Stimulated activated CD4-positive, alpha-beta T cell treated with anti-CD3 and anti-CD28 coated beads, Interleukin-2, amount 100 ng/mL, for 4 hours (primary cell): ENCODE results near the gene DPYSL5.
"Not testable (repeated sequence)": the region's sequence is repeated elsewhere in the genome, so short reads cannot be mapped to it uniquely, and the experiment has no call there.

Experiments used
- DNase-seq: peaks from one replicate; pipeline ENCODE4 v3.0.0-alpha.2; 2020; ENCODE audit warnings: low read depth

The DPYSL5 gene

GRCh38 chr2:26875065-26875634 lies 27.2 kb downstream of the DPYSL5 start:
- no peak for DNase-seq

DNA sequence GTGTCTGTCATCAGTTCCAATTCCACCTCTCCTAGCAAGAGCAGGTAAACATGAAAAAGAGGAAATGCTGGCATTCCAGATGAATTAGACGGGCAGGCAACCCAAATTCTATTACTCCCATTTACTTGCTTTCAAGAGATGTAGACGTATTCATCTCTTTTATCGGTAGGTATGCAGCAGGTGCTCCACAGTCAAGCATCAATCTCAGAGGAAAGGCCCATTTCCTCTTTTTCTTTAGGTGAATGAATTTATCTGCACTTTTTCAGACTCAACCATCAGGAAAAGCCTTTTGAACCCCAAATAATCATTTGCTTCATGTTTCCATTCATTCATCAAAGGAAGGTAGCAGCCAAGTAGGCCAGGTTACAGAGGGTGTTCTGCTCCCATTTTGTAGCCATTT lies 27.9 kb downstream of the DPYSL5 start:
- no peak for DNase-seq

GRCh38 chr2:26876260-26876659 lies 28.3 kb downstream of the DPYSL5 start:
- no peak for DNase-seq

DNA sequence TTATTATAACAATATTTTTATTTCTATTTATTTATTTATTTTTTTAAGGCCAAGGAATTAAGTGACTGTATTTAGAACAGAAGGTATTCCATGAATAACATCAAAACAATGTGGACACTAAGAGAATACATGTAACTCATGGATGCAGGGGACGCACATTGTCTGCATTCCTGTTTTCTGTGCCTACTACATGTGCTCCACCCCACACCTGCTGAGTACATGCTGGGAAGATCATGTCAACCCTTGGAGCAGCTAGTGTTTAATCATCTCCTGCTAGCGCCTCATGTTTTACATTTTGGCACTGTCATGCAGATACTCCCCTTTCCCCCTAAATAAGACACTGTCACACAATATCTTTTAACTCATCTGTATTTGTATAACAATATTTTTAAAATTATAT lies 29.3 kb downstream of the DPYSL5 start:
- DNase-seq: no peak

GRCh38 chr2:26880161-26880560 lies 32.2 kb downstream of the DPYSL5 start:
- DNase-seq: no peak

DNA sequence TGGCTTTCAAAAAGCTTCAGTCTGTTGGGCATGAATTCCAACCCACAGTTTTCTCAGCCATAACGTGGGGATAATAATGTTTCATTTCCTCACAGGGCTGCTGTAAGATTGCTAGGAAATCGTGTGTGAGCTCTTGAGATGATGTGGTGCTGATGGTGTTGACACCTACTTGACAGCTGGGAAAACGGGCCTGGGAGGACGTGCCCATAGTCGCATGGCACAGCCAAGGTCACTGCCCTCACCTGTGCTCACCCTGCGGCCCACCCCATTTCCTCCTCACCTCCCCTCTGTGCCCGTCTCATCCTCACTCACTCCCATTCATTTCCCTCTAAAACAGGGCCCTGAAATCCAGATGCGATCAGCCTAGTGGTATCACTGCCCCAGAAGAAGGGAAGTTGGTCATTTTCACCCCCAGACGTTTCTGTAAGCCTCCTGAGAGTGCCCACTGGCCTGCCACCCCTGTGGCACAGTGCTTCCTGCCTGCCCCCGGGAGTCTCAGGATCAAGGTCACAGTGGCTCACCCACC lies 33.0 kb downstream of the DPYSL5 start:
- DNase-seq: no peak

DNA sequence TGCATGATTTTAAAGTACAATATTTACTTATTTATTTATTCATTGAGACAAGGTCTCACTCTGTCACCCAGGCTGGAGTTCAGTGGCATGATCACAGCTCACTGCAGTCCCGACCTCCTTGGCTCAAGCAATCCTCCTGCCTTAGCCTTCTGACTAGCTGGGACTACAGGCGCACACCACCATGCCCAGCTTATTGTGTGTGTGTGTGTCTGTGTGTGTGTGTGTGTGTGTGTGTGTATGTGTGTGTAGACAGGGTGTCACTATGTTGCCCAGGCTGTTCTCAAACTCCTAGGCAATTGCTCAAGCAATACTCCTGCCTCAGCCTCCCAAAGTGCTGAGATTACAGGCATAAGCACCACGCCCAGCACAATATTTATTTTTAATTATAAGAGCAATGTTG lies 34.3 kb downstream of the DPYSL5 start:
- DNase-seq: not testable (repeated sequence)

- DNase-seq: no peak
Measured at GRCh38 chr2:26883956-26884355, 36.0 kb downstream of the DPYSL5 start.

DNA sequence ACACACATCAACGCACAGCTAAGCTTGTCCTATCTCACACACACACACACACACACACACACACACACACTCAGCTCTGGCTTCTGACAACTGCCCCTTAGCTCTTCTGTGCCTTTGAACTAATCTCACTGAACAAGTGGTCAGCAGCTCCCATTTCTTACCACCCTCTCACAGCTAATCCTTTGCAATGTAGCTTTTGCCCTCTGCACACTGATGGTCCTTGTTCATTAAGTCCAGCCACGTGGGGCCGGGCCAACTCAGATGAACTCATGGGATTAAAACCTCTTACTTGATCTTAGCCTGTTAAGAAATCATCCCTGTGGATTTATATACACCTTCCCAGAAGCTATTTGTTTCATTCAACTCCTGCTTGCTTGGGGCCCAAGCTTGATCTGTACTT lies 36.6 kb downstream of the DPYSL5 start:
- DNase-seq: no peak

GRCh38 chr2:26885651-26886329 lies 37.9 kb downstream of the DPYSL5 start:
- no peak for DNase-seq

GRCh38 chr2:26886736-26887135 lies 38.8 kb downstream of the DPYSL5 start:
- DNase-seq: no peak

GRCh38 chr2:26887151-26887550 lies 39.2 kb downstream of the DPYSL5 start:
- DNase-seq: no peak

- no peak for DNase-seq
Measured at GRCh38 chr2:26889796-26890195, 41.9 kb downstream of the DPYSL5 start.

- no peak for DNase-seq
Measured at GRCh38 chr2:26890341-26891000, 42.5 kb downstream of the DPYSL5 start.

DNA sequence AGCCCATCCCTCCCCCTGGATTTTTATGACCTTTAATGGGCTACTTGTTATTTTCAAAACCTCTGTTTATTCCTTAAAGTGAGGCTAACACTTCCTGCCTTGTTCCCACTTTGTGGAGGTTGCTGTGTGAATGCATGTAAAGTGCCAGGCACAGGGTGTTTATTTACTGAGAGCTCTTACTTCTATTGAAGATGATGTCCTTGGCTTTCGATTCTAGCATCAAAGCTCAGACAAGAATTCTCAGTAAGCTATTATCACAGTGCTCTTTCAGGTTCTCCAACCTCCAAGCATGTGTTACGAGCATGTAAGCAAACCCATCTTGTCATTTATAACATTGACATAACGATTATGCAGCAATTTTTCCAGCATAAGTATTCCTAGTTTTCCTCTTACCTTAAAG lies 44.2 kb downstream of the DPYSL5 start:
- DNase-seq: no peak

- no peak for DNase-seq
Measured at GRCh38 chr2:26892922-26893524, 45.1 kb downstream of the DPYSL5 start.

DNA sequence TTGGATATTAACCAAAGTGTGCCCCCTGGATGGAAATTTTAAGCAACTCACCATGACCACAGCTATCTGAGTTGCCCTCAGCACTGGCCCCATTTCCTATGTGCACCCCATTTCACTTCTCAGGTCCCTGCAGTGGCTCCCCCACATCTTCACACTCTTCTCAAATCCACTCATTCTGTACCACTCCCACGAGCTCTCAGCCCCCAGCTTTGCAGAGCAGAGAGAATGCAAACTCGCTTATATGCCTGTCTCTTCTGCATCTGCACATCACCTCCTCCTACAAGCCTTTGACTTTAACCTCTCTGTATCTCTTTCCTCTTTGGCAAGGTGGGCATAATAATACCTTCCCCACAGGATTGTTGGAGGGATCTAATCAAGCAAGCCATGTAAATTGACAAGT lies 46.2 kb downstream of the DPYSL5 start:
- no peak for DNase-seq

DNA sequence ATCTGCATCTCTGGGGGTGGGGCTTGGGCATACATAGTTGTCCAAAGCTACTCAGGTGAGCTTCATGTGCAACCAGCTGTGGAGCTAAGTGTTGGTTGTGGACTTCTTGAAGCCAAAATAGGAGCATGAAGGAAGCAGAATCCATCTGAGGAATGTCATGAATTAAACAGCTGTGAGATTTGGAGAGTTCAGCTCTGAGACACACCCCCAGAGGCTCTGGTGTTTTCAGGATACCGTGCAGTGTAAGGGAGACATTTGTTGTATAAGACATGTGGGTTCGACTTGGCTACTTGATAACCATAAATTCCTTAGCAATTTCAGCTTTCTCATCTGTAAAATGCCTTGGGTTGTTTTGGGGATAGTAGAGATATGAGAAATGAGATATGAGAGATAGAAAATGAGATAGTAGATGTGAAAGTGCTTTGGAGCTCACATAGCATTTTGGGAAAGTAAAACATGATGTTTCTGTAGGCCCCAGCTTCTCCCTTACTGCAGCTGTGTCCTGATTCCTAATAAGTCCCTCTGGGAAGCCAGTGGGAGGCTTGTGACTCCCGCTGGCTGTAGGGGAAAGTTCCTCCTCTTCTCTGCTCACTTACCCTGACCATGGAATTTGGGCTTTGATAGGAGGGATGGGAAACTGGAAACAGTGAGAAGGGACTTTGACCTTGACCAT lies 50.0 kb downstream of the DPYSL5 start:
- DNase-seq: no peak

DNA sequence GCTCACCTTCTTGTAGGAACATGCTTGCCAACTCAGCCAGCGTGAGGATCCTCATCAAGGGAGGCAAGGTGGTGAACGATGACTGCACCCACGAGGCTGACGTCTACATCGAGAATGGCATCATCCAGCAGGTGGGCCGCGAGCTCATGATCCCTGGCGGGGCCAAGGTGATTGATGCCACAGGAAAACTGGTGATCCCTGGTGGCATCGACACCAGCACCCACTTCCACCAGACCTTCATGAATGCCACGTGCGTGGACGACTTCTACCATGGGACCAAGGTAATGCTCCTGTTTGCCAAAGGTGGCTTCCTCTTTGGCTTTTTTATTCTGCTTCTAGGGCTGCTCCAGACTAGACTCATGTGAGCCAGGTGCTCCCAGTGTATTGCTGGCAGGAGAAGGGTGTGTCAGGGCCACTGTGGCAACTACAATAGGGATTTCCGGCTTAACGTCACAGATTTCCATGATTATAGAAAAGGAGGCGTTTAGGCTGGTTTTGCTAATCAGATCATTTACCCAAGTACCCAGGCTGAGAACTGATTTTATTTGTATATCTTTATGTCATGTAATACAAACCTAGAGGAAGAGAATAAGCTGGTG lies 50.6 kb downstream of the DPYSL5 start:
- DNase-seq: no peak

DNA sequence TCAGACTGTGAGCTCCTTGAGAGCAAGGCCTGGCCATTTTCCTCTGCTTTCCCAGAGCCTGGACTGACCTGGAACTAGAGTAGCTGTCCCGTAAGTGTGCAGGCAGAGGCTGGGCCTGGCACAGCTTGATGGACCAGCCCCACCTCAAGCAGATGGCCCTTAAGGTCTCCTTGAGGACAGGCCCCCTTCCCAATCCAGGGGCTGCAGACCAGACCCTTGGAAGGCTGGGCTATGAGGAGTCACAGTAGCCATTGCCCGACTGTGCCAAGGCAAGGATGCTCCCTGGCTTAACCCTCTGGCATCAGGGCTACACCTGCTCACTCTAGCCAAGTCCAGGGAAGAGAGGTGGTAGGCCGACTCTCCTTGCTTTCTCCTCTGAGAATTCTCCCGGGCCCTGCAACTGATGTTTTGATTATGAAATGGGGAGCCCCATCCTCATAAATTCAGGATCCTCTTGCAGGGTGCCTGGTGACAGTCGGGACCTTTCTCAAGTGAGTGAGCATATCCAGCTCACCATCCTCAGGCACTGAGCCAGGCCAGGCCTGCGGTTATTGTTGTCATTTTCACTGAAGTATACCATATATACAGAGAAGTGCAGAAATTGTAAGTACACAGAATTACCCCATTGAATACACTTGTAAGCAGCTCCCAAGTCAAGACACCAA lies 51.7 kb downstream of the DPYSL5 start:
- DNase-seq: no peak

- no peak for DNase-seq
Measured at GRCh38 chr2:26900831-26901321, 52.9 kb downstream of the DPYSL5 start.
